ENCODE results near the gene EFCAB14. TPM values are rescaled to one million over a fixed set of nuclear protein-coding genes. Genes with fewer than 3 reads are reported as not detected.

The EFCAB14 gene
- polyA plus RNA-seq, 4 donors: 86.8 to 114 (median 99.6) TPM

Other genes starting within 250 kb of the EFCAB14 start
- gene DMBX1, start 229.3 kb downstream of the EFCAB14 start, polyA plus RNA-seq (ENCODE audit: insufficient read length in 4 of 4): under 1 TPM in 1 of 4 donors, not detected in 3; 0.12 TPM
- not detected for gene KNCN, start 167.5 kb downstream of the EFCAB14 start, polyA plus RNA-seq (ENCODE audit: insufficient read length in 4 of 4)
- gene MKNK1, start 114.8 kb downstream of the EFCAB14 start, polyA plus RNA-seq (ENCODE audit: insufficient read length in 4 of 4): 10 to 100 TPM; 23.3 to 39.4 (median 29.4) TPM
- 10 to 100 TPM; 12.3 to 22.5 (median 13.3) TPM for gene MOB3C, start 102.3 kb downstream of the EFCAB14 start, polyA plus RNA-seq (ENCODE audit: insufficient read length in 4 of 4)
- gene ATPAF1, start 50.8 kb downstream of the EFCAB14 start, polyA plus RNA-seq (ENCODE audit: insufficient read length in 4 of 4): 100 to 1,000 TPM in 2 of 4 donors, 10 to 100 TPM in 2; 55.7 to 118 (median 99.4) TPM
- gene TEX38, start 47.3 kb downstream of the EFCAB14 start, polyA plus RNA-seq (ENCODE audit: insufficient read length in 4 of 4): under 1 TPM; 0.33 to 0.73 (median 0.61) TPM
- 1 to 10 TPM; 1.6 to 5.5 (median 2.0) TPM for gene CYP4B1, start 79.9 kb upstream of the EFCAB14 start, polyA plus RNA-seq (ENCODE audit: insufficient read length in 4 of 4)
- 10 to 100 TPM in 3 of 4 donors, 1 to 10 TPM in 1; 2.7 to 56.4 (median 32.6) TPM for gene CYP4A11, start 222.4 kb upstream of the EFCAB14 start, polyA plus RNA-seq (ENCODE audit: insufficient read length in 4 of 4)

Data from left renal pelvis (tissue), 4 donors.